RWPE2 (cell line): ENCODE results near the gene POLR1H.

Experiments used
- ATAC-seq: fragments of 200-7000 bp; cut with Tn5 transposase; 3 replicates; pipeline ENCODE4 v1.9.1; 2021; ENCODE audit warnings: low read depth
- DNase-seq: peaks from one replicate; pipeline ENCODE4 v3.0.0-alpha.2; 2020; ENCODE audit warnings: low spot score
- H3K27ac ChIP-seq: fragments of 450-650 bp; 2 replicates; pipeline ENCODE4 v1.5.1; 2017; ENCODE audit warnings: mild to moderate bottlenecking; ENCODE audit not compliant: poor library complexity, severe bottlenecking
- H3K27me3 ChIP-seq: fragments of 250-450 bp; sonication (Bioruptor Pico); 2 replicates; pipeline ENCODE4 v1.5.1; 2021; ENCODE audit warnings: mild to moderate bottlenecking, moderate library complexity; ENCODE audit not compliant: insufficient read depth, poor library complexity, severe bottlenecking
- H3K36me3 ChIP-seq: fragments of 250-450 bp; sonication (Bioruptor Pico); 2 replicates; pipeline ENCODE4 v1.5.1; 2020; ENCODE audit warnings: low read depth, mild to moderate bottlenecking, moderate library complexity
- H3K4me1 ChIP-seq: fragments of 250-450 bp; sonication (Bioruptor Pico); 2 replicates; pipeline ENCODE4 v1.5.1; 2021; ENCODE audit warnings: mild to moderate bottlenecking, moderate library complexity; ENCODE audit not compliant: insufficient read depth, poor library complexity, severe bottlenecking
- H3K4me3 ChIP-seq: fragments of 250-450 bp; sonication (Bioruptor Pico); 2 replicates; pipeline ENCODE4 v1.5.1; 2021; ENCODE audit warnings: mild to moderate bottlenecking, moderate library complexity; ENCODE audit not compliant: severe bottlenecking
- H3K9me3 ChIP-seq: fragments of 250-450 bp; sonication (Bioruptor Pico); 2 replicates; pipeline ENCODE4 v1.5.1; 2021; ENCODE audit warnings: mild to moderate bottlenecking, moderate library complexity; ENCODE audit not compliant: severe bottlenecking
- CTCF ChIP-seq: fragments of 450-650 bp; IDR thresholded peaks from one replicate; pipeline ENCODE4 v1.5.1; 2017; ENCODE audit warnings: mild to moderate bottlenecking, moderate library complexity; ENCODE audit not compliant: poor library complexity, severe bottlenecking

POLR1H gene

GRCh38 chr6:30093951-30094661 is 33.0 kb downstream of the POLR1H start:
- no peak for ATAC-seq
- Histone ChIP-seq H3K9me3 (no peaks in the 10 kb centered on the region), H3K27me3 (no peaks in the 10 kb centered on the region), H3K4me1 (peaks cover 8% of the 10 kb centered on the region), H3K4me3 (no peak overlapping the region), H3K36me3 (no peaks in the 10 kb centered on the region), H3K27ac (no peak overlapping the region)
- no peak for TF ChIP-seq CTCF
- DNase-seq, result no peak

- Histone ChIP-seq H3K4me1 (peaks cover 6% of the 10 kb centered on the region), H3K9me3 (no peaks in the 10 kb centered on the region), H3K27me3 (no peaks in the 10 kb centered on the region), H3K4me3 (no peak overlapping the region), H3K36me3 (no peaks in the 10 kb centered on the region), H3K27ac (no peak overlapping the region)
- ATAC-seq (no peak), DNase-seq (no peak)
- TF ChIP-seq CTCF, result no peak
Measured at GRCh38 chr6:30096829-30097228, 35.8 kb downstream of the POLR1H start.

GRCh38 chr6:30097902-30098768 is 37.1 kb downstream of the POLR1H start:
- Histone ChIP-seq H3K9me3 (no peaks in the 10 kb centered on the region), H3K4me3 (no peak overlapping the region), H3K36me3 (no peaks in the 10 kb centered on the region), H3K4me1 (peaks cover 12% of the 10 kb centered on the region), H3K27me3 (no peaks in the 10 kb centered on the region), H3K27ac (no peak overlapping the region)
- no peak for DNase-seq
- ATAC-seq, result no peak
- no peak for TF ChIP-seq CTCF

- ATAC-seq (no peak), DNase-seq (no peak)
- H3K36me3 ChIP-seq, result no peaks in the 10 kb centered on the region
- TF ChIP-seq CTCF, result no peak
- H3K27ac ChIP-seq, result peak overlapping the region; percentile 40
- no peaks in the 10 kb centered on the region for H3K9me3 ChIP-seq
- no peak overlapping the region for H3K4me3 ChIP-seq
- H3K27me3 ChIP-seq, result no peaks in the 10 kb centered on the region
- peaks cover 12% of the 10 kb centered on the region for H3K4me1 ChIP-seq
Measured at GRCh38 chr6:30100154-30100553, 39.1 kb downstream of the POLR1H start.
